GM12892 (cell line): ENCODE measurements around the gene MAP2K5.
"Not testable (repeated sequence)": the region's sequence is repeated elsewhere in the genome, so short reads cannot be mapped to it uniquely, and the experiment has no call there.

ENCODE experiments used
- POLR2A ChIP-seq: IDR thresholded peaks from 2 replicates; pipeline ENCODE4 v1.6.1; 2011; ENCODE audit warnings: low read depth, low read length, control low read depth
- POLR2AphosphoS5 ChIP-seq: IDR thresholded peaks from 2 replicates; pipeline ENCODE4 v1.6.1; 2011; ENCODE audit warnings: low read depth, low read length, control low read depth
- TAF1 ChIP-seq: IDR thresholded peaks from 2 replicates; pipeline ENCODE4 v1.6.1; 2011; ENCODE audit warnings: low read depth, mild to moderate bottlenecking, control low read depth, low read length, borderline replicate concordance

DNA sequence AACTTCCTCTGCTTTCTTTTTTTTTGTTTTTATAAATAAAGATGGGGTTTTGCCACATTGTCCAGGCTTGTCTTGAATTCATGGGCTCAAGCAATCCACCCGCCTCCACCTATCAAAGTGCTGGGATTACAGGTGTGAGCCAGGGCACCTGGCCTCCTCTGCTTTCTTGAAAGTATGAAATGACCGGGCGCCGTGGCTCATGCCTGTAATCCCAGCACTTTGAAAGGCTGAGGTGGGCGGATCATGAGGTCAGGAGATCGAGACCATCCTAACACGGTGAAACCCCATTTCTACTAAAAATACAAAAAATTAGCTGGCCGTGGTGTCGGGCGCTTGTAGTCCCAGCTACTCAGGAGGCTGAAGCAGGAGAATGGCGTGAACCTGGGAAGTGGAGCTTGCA is 93.4 kb downstream of the MAP2K5 start:
- TF ChIP-seq POLR2A, POLR2AphosphoS5, TAF1: not testable (repeated sequence)
